Loucy (cell line): ENCODE results near the gene KREMEN1.

Experiments
- CTCF ChIP-seq: fragments of 200-600 bp; sonication (generic); conservative IDR thresholded peaks from 2 replicates; pipeline ENCODE4 v1.5.1; 2014; ENCODE audit warnings: mild to moderate bottlenecking, antibody characterized with exemption, low read length
- EZH2phosphoT487 ChIP-seq: fragments of 200-600 bp; IDR thresholded peaks from 2 replicates; pipeline ENCODE4 v1.6.1; 2018; ENCODE audit warnings: antibody characterized with exemption, mild to moderate bottlenecking, moderate library complexity, borderline replicate concordance

GRCh38 chr22:29142116-29142515, 69.3 kb downstream of the KREMEN1 start:
- no peak for TF ChIP-seq CTCF
- TF ChIP-seq EZH2phosphoT487 = no peak
